Aorta (tissue), 5 donors: ENCODE results near the gene KRTAP4-12. TPM values are rescaled to one million over a fixed set of nuclear protein-coding genes. Genes with fewer than 3 reads are reported as not detected.
"Not testable (repeated sequence)": the region's sequence is repeated elsewhere in the genome, so short reads cannot be mapped to it uniquely, and the experiment has no call there.

Experiments
- ATAC-seq: fragments of 200-7000 bp; cut with Tn5 transposase; one replicate; pipeline ENCODE4 v1.9.1; 2022; ENCODE audit warnings: moderate library complexity; ENCODE audit not compliant: low FRiP score
- DNase-seq, 2 donors: peaks; one replicate each; pipeline ENCODE4 v3.0.0-alpha.2; 2020
- H3K27ac ChIP-seq, 2 donors: one replicate each; pipeline ENCODE4 v1.5.1; 2013; ENCODE audit warnings: low read length in 2 of 2, mild to moderate bottlenecking in 2 of 2, moderate library complexity in 2 of 2, control low read depth in 1 of 2, inconsistent platforms in 1 of 2, low read depth in 1 of 2
- H3K27me3 ChIP-seq, 2 donors: one replicate each; pipeline ENCODE4 v1.6.1; 2013; ENCODE audit warnings: control low read depth in 1 of 2, low read length in 1 of 2, mild to moderate bottlenecking in 1 of 2, moderate library complexity in 1 of 2; ENCODE audit not compliant: insufficient read depth in 2 of 2, control insufficient read depth in 1 of 2
- H3K36me3 ChIP-seq, 2 donors: one replicate each; pipeline ENCODE4 v1.6.1; 2013; ENCODE audit warnings: control low read depth in 1 of 2, low read length in 1 of 2, mild to moderate bottlenecking in 1 of 2; ENCODE audit not compliant: insufficient read depth in 2 of 2, control insufficient read depth in 1 of 2
- H3K4me1 ChIP-seq, 2 donors: one replicate each; pipeline ENCODE4 v1.6.1; 2013; ENCODE audit warnings: low read length in 2 of 2, control low read depth in 1 of 2, mild to moderate bottlenecking in 1 of 2, moderate library complexity in 1 of 2; ENCODE audit not compliant: insufficient read depth in 2 of 2, control insufficient read depth in 1 of 2
- H3K4me3 ChIP-seq, 2 donors: one replicate each; pipeline ENCODE4 v1.5.1; 2013; ENCODE audit warnings: low read length in 2 of 2, control low read depth in 1 of 2, mild to moderate bottlenecking in 1 of 2
- H3K9me3 ChIP-seq: one replicate; pipeline ENCODE4 v1.6.1; 2013; ENCODE audit warnings: mild to moderate bottlenecking, low read length; ENCODE audit not compliant: control insufficient read depth
- WGBS, 2 donors: extraction: QIAGEN DNeasy Blood & Tissue Kit; methylation state at CpG; one replicate each; pipeline ENCODE4 v1.1.7; 2013; 5-methylcytosine and 5-hydroxymethylcytosine counted together
- intact Hi-C, 2 donors: fragments of 100-400 bp; cut with DNase I; formaldehyde crosslinking; loops; one replicate each; pipeline versions ENCODE4 v1.14.2 to v1.15.0; 2022
- polyA plus RNA-seq, 2 donors: library from polyadenylated mRNA; stranded (reverse); fragments of 200-250 nt; gene quantifications; one replicate each; pipeline ENCODE4 v1.2.3, GENCODE V29; 2013
- total RNA-seq, 2 donors: library from RNA; stranded (reverse); fragmentation: NEBNext Ultra II Directional; extraction: Animal tissue kit (Norgen Biotek cat#: 25700); gene quantifications; one replicate each; pipeline ENCODE4 v1.2.1, GENCODE V29; 2021
- donor health status: healthy with polysubstance abuse.
- donor health status: Bipolar disorder and iron deficiency.
- donor health status: DM: no; HTN: no; CAD: no.
- donor health status: DM: no; HTN: no; CAD: no.
- donor health status: DM: yes; HTN: yes; CAD: no.

The KRTAP4-12 gene
- total and polyA plus RNA-seq, 4 donors, result not detected

DNA sequence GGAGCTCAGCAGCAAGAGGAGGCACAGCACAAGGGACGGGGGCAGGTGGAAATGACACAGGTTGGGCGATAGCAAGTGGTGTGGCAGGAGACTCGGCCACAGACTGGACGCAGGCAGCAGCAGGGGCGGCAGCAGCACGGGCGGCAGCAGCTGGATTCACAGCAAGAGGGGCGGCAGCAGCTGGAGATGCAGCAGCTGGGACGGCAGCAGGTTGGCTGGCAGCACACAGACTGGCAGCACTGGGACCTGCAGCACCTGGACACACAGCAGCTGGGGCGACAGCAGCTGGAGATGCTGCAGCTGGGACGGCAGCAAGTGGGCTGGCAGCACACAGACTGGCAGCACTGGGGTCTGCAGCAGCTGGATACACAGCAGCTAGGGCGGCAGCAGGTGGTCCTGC lies 15.9 kb upstream of the KRTAP4-12 start:
- H3K36me3 ChIP-seq, H3K27ac ChIP-seq, H3K4me3 ChIP-seq, H3K9me3 ChIP-seq, ATAC-seq, DNase-seq, intact Hi-C loops, H3K27me3 ChIP-seq, H3K4me1 ChIP-seq: not testable (repeated sequence)
- WGBS, 2 donors, result 85 to 86% methylated on average over 12 of the region's 12 CpGs

DNA sequence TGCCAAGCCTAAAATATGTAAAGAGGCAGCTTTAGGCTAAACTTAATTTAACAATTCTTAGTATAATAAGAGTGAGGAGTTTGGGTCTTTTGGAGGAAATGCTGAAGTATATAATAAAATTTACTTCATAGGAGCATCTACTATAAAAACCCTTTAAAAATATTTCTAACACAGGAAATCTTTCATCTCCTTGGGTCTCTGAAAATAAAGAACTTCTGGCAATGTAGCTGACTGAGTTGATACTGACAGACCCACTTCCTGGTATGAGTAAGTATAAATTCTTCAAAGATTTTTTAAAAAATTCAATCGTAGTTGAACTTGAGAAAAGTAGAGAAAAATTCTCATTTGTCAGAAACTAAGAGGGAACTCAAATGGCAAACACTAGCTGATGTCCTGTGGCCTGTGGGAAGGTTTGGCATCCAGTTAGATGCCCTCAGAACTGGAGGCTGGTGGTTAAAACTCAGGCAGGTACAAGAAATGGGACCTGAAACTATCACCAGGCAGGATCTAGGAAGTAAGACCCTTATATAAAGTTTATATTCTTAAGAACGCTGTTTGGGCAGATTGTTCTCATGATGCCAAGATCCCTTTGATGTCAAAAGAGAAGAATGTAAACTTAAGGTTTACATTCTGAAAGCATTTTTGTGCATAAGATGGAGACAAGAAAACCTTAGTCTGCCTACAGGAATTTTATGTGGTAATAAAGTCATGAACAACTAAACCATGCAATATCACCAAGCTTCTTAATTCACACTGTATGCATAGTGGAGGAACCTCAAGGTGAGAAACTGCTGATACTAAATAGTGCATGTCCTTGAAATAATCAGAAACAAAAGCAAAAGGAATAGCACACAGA lies 10.1 kb upstream of the KRTAP4-12 start:
- DNase-seq (no peak), ATAC-seq (no peak)
- H3K9me3 ChIP-seq, result no peaks in the 10 kb centered on the region
- WGBS, 2 donors, result 23 to 51% methylated on average over 2 of the region's 2 CpGs
- no peak overlapping the region for H3K4me3 ChIP-seq
- H3K36me3 ChIP-seq, result no peaks in the 10 kb centered on the region
- no peaks in the 10 kb centered on the region for H3K4me1 ChIP-seq
- intact Hi-C loops, result no loop called here
- H3K27ac ChIP-seq, result no peak overlapping the region
- no peaks in the 10 kb centered on the region for H3K27me3 ChIP-seq

GRCh38 chr17:41131979-41132378 lies 8.0 kb upstream of the KRTAP4-12 start:
- Histone ChIP-seq H3K36me3 (no peaks in the 10 kb centered on the region), H3K9me3 (no peaks in the 10 kb centered on the region), H3K4me1 (no peaks in the 10 kb centered on the region), H3K27ac (no peak overlapping the region), H3K4me3 (no peak overlapping the region), H3K27me3 (no peaks in the 10 kb centered on the region)
- 83 to 87% methylated on average over 3 of the region's 3 CpGs for whole genome bisulfite sequencing, 2 donors
- ATAC-seq (no peak), DNase-seq (no peak)
- intact Hi-C loops, result no loop called here

GRCh38 chr17:41127371-41127770 lies 3.4 kb upstream of the KRTAP4-12 start:
- Histone ChIP-seq H3K36me3 (no peaks in the 10 kb centered on the region), H3K4me3 (no peak overlapping the region), H3K27me3 (no peaks in the 10 kb centered on the region), H3K27ac (no peak overlapping the region), H3K4me1 (no peaks in the 10 kb centered on the region), H3K9me3 (no peaks in the 10 kb centered on the region)
- DNase-seq, result no peak
- intact Hi-C loops, result no loop called here
- 68% methylated on average over 1 of the region's 1 CpG for WGBS, 2 donors
- ATAC-seq, result no peak

- WGBS, 2 donors, result 83 to 84% methylated on average over 3 of the region's 3 CpGs
- Histone ChIP-seq H3K4me1 (no peaks in the 10 kb centered on the region), H3K4me3 (no peak overlapping the region), H3K27me3 (no peaks in the 10 kb centered on the region), H3K36me3 (no peaks in the 10 kb centered on the region), H3K9me3 (no peaks in the 10 kb centered on the region), H3K27ac (no peak overlapping the region)
- no peak for ATAC-seq
- no peak for DNase-seq
- intact Hi-C loops, result no loop called here
Measured at GRCh38 chr17:41126412-41126811, 2.4 kb upstream of the KRTAP4-12 start.

- WGBS, 2 donors, result 67 to 90% methylated on average over 2 of the region's 2 CpGs
- DNase-seq (no peak), ATAC-seq (no peak)
- Histone ChIP-seq H3K4me3 (no peak overlapping the region), H3K27ac (no peak overlapping the region), H3K4me1 (no peaks in the 10 kb centered on the region), H3K27me3 (no peaks in the 10 kb centered on the region), H3K9me3 (no peaks in the 10 kb centered on the region), H3K36me3 (no peaks in the 10 kb centered on the region)
- intact Hi-C loops, result no loop called here
Measured at GRCh38 chr17:41125064-41125463, 1.1 kb upstream of the KRTAP4-12 start.

GRCh38 chr17:41123292-41123990 lies 541 bp downstream of the KRTAP4-12 start:
- H3K27me3 ChIP-seq, ATAC-seq, H3K4me1 ChIP-seq, intact Hi-C loops, H3K9me3 ChIP-seq, DNase-seq, H3K27ac ChIP-seq, H3K4me3 ChIP-seq, H3K36me3 ChIP-seq: not testable (repeated sequence)
- WGBS, 2 donors, result 76 to 78% methylated on average over 9 to 12 of the region's 12 CpGs

DNA sequence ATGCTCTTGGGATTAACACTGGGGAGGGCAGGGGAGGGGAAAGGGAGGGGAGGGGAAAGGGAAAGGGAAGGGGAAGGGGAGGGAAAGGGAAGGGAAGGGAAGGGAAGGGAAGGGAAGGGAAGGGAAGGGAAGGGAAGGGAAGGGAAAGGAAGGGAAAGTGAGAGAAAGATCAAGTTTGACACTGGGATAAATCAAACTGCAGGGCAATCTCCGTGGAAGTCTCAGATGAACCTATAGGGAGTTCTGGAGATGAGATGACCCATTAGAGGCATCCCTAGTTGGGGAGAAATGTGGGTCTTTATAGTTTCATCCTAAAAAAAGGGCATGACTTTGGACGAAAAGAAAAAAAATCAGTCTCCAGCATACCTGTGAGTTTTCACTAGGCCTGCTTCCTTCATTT lies 2.2 kb downstream of the KRTAP4-12 start:
- no peaks in the 10 kb centered on the region for H3K27me3 ChIP-seq
- intact Hi-C loops, result no loop called here
- WGBS, 2 donors, result 83 to 91% methylated on average over 2 of the region's 2 CpGs

More for the DNA sequence above, 2.2 kb downstream of the KRTAP4-12 start:
- Histone ChIP-seq H3K27ac (no peak overlapping the region), H3K9me3 (no peaks in the 10 kb centered on the region), H3K4me1 (no peaks in the 10 kb centered on the region), H3K4me3 (no peak overlapping the region), H3K36me3 (no peaks in the 10 kb centered on the region)
- ATAC-seq, result no peak
- no peak for DNase-seq
